Testis (tissue), 2 donors: ENCODE data around the gene TRIM63.

Experiments used
- POLR2A ChIP-seq: fragments of 450-650 bp; IDR thresholded peaks from one replicate; pipeline ENCODE4 v1.6.1; 2017; ENCODE audit warnings: antibody characterized with exemption, mild to moderate bottlenecking, moderate library complexity
- TF ChIP-seq, protein P1 (sequence below), 3 experiments: fragments of 450-650 bp in 2 of 3; fragments of 200-600 bp in 1 of 3; sonication (generic) in 1 of 3; IDR thresholded peaks; one replicate each; pipeline ENCODE4 v1.5.1; 2016 to 2019; ENCODE audit warnings: antibody characterized with exemption in 3 of 3, mild to moderate bottlenecking in 2 of 3, moderate library complexity in 1 of 3

DNA sequence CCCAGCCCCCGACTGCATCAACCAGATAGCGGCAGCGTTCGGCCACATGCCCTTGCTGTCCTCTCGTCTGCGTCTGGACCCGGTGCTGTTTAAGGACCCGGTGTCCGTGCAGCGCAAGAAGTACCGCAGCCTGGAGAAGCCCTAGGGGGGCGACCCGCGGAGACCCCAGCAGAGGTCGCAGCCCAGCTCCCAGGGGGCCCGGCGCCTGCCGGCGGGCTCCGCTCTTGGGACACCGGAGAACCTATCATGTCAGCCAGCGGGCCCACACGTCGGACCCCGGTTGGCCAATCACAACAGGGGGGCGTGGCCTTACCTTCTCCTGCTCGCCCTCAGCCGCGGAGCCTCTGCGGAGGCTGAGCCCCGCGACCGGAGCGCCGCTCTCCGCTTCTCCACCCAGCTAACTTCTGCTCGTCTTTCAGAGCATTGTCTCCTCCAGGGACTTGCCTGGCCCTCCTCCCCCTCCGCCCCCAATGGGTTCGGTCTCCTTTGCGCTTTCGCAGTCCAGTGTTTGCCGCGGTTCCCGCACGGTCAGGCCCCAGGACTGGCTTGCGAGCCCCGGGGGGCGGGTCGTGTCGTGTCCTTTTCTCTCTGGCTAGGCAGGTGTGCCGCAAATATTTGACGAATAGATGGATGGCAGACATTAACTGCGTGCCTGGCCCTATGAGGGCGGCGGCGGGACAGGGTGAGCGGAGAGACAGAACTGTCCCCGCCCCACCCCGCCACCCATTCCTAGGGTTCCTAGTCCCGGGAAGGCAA, 32.0 kb downstream of the TRIM63 start:
- TF ChIP-seq, protein P1, sequence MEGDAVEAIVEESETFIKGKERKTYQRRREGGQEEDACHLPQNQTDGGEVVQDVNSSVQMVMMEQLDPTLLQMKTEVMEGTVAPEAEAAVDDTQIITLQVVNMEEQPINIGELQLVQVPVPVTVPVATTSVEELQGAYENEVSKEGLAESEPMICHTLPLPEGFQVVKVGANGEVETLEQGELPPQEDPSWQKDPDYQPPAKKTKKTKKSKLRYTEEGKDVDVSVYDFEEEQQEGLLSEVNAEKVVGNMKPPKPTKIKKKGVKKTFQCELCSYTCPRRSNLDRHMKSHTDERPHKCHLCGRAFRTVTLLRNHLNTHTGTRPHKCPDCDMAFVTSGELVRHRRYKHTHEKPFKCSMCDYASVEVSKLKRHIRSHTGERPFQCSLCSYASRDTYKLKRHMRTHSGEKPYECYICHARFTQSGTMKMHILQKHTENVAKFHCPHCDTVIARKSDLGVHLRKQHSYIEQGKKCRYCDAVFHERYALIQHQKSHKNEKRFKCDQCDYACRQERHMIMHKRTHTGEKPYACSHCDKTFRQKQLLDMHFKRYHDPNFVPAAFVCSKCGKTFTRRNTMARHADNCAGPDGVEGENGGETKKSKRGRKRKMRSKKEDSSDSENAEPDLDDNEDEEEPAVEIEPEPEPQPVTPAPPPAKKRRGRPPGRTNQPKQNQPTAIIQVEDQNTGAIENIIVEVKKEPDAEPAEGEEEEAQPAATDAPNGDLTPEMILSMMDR (IDR thresholded peaks at IDR 0.05): peak in 2 of 3 experiments; percentile 3 to 28
- no peak for TF ChIP-seq POLR2A
